ENCODE results near the gene GNL3.

- TF ChIP-seq POLR2AphosphoS5 (IDR thresholded peaks at IDR 0.05; ENCODE audit: low read depth, low read length) (no peak), GTF2F1 (IDR thresholded peaks at IDR 0.05; ENCODE audit: borderline replicate concordance, low read depth, low read length) (no peak), POLR2A (IDR thresholded peaks at IDR 0.05; ENCODE audit: control extremely low read depth in 1 of 2, low read depth in 2 of 2, low read length in 2 of 2) (no peak), HDAC2 (IDR thresholded peaks at IDR 0.05; ENCODE audit: borderline replicate concordance in 1 of 2, low read depth in 2 of 2, low read length in 2 of 2) (no peak), HDAC6 (IDR thresholded peaks at IDR 0.05; ENCODE audit: low read depth, low read length) (no peak), CEBPB (IDR thresholded peaks at IDR 0.05; ENCODE audit: low read depth, low read length) (no peak), EZH2 (IDR thresholded peaks at IDR 0.05; ENCODE audit: low read depth, low read length, severe bottlenecking) (no peak), ZNF274 (IDR thresholded peaks at IDR 0.05; ENCODE audit: borderline replicate concordance, extremely low read depth, low read length) (no peak), TBP (IDR thresholded peaks at IDR 0.05; ENCODE audit: low read depth, low read length) (no peak), SP1 (IDR thresholded peaks at IDR 0.05; ENCODE audit: low read depth, low read length) (no peak), GABPA (IDR thresholded peaks at IDR 0.05; ENCODE audit: borderline replicate concordance, insufficient read depth, low read length) (no peak), CREB1 (IDR thresholded peaks at IDR 0.05) (no peak)
- TF ChIP-seq, protein P1, sequence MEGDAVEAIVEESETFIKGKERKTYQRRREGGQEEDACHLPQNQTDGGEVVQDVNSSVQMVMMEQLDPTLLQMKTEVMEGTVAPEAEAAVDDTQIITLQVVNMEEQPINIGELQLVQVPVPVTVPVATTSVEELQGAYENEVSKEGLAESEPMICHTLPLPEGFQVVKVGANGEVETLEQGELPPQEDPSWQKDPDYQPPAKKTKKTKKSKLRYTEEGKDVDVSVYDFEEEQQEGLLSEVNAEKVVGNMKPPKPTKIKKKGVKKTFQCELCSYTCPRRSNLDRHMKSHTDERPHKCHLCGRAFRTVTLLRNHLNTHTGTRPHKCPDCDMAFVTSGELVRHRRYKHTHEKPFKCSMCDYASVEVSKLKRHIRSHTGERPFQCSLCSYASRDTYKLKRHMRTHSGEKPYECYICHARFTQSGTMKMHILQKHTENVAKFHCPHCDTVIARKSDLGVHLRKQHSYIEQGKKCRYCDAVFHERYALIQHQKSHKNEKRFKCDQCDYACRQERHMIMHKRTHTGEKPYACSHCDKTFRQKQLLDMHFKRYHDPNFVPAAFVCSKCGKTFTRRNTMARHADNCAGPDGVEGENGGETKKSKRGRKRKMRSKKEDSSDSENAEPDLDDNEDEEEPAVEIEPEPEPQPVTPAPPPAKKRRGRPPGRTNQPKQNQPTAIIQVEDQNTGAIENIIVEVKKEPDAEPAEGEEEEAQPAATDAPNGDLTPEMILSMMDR (IDR thresholded peaks at IDR 0.05; ENCODE audit: control extremely low read depth in 1 of 3, insufficient read depth in 1 of 3, low read depth in 1 of 3, low read length in 3 of 3): no peak
- TF ChIP-seq, protein P2, sequence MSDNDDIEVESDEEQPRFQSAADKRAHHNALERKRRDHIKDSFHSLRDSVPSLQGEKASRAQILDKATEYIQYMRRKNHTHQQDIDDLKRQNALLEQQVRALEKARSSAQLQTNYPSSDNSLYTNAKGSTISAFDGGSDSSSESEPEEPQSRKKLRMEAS (IDR thresholded peaks at IDR 0.05): no peak
Measured at GRCh38 chr3:52649461-52650210, 36.2 kb upstream of the GNL3 start.

All from H1 (cell line).